ENCODE measurements around the gene YEATS2. TPM values are rescaled to one million over a fixed set of nuclear protein-coding genes. Genes with fewer than 3 reads are reported as not detected.

YEATS2 gene
- polyA plus RNA-seq, 3 donors, result 35.8 to 40.9 (median 38.4) TPM

- no peak for DNase-seq (ENCODE audit: extremely low read depth in 1 of 11, low read depth in 9 of 11, low spot score in 4 of 11)
These were observed 101.9 kb downstream of the YEATS2 start for GRCh38 chr3:183799461-183799860.

GRCh38 chr3:183800243-183800863 lies 102.8 kb downstream of the YEATS2 start:
- DNase-seq (ENCODE audit: extremely low read depth in 1 of 11, low read depth in 9 of 11, low spot score in 4 of 11), result no peak

GRCh38 chr3:183801601-183802000 lies 104.0 kb downstream of the YEATS2 start:
- DNase-seq (ENCODE audit: extremely low read depth in 1 of 11, low read depth in 9 of 11, low spot score in 4 of 11), result no peak

- no peak for DNase-seq (ENCODE audit: extremely low read depth in 1 of 11, low read depth in 9 of 11, low spot score in 4 of 11)
These were observed 105.4 kb downstream of the YEATS2 start for GRCh38 chr3:183802989-183803388.

- no peak for DNase-seq (ENCODE audit: extremely low read depth in 1 of 11, low read depth in 9 of 11, low spot score in 4 of 11)
These were observed 109.7 kb downstream of the YEATS2 start for GRCh38 chr3:183807209-183807728.

- DNase-seq (ENCODE audit: extremely low read depth in 1 of 11, low read depth in 9 of 11, low spot score in 4 of 11), result no peak
These were observed 110.3 kb downstream of the YEATS2 start for GRCh38 chr3:183807881-183808280.

- DNase-seq (ENCODE audit: extremely low read depth in 1 of 11, low read depth in 9 of 11, low spot score in 4 of 11), result no peak
These were observed 110.8 kb downstream of the YEATS2 start for GRCh38 chr3:183808355-183808754.

GRCh38 chr3:183809270-183809669 lies 111.7 kb downstream of the YEATS2 start:
- DNase-seq (ENCODE audit: extremely low read depth in 1 of 11, low read depth in 9 of 11, low spot score in 4 of 11), result no peak

- no peak for DNase-seq (ENCODE audit: extremely low read depth in 1 of 11, low read depth in 9 of 11, low spot score in 4 of 11)
These were observed 113.3 kb downstream of the YEATS2 start for GRCh38 chr3:183810643-183811594.

GRCh38 chr3:183811638-183812037 lies 114.0 kb downstream of the YEATS2 start:
- DNase-seq (ENCODE audit: extremely low read depth in 1 of 11, low read depth in 9 of 11, low spot score in 4 of 11), result no peak

GRCh38 chr3:183812761-183813445 lies 115.3 kb downstream of the YEATS2 start:
- no peak for DNase-seq (ENCODE audit: extremely low read depth in 1 of 11, low read depth in 9 of 11, low spot score in 4 of 11)

- no peak for DNase-seq (ENCODE audit: extremely low read depth in 1 of 11, low read depth in 9 of 11, low spot score in 4 of 11)
These were observed 116.6 kb downstream of the YEATS2 start for GRCh38 chr3:183814240-183814639.

GRCh38 chr3:183815563-183815940 lies 118.0 kb downstream of the YEATS2 start:
- DNase-seq (ENCODE audit: extremely low read depth in 1 of 11, low read depth in 9 of 11, low spot score in 4 of 11), result no peak

GRCh38 chr3:183815951-183816475 lies 118.4 kb downstream of the YEATS2 start:
- no peak for DNase-seq (ENCODE audit: extremely low read depth in 1 of 11, low read depth in 9 of 11, low spot score in 4 of 11)

GRCh38 chr3:183816681-183817510 lies 119.3 kb downstream of the YEATS2 start:
- no peak for DNase-seq (ENCODE audit: extremely low read depth in 1 of 11, low read depth in 9 of 11, low spot score in 4 of 11)

GRCh38 chr3:183817639-183818038 lies 120.0 kb downstream of the YEATS2 start:
- no peak for DNase-seq (ENCODE audit: extremely low read depth in 1 of 11, low read depth in 9 of 11, low spot score in 4 of 11)

- DNase-seq (ENCODE audit: extremely low read depth in 1 of 11, low read depth in 9 of 11, low spot score in 4 of 11), result no peak
These were observed 120.5 kb downstream of the YEATS2 start for GRCh38 chr3:183818041-183818620.
